ENCODE results near the gene ZFHX3.

ZFHX3 gene

GRCh38 chr16:72838951-72839350, 209.0 kb downstream of the ZFHX3 start:
- no peak for DNase-seq

- DNase-seq: no peak
Observed at GRCh38 chr16:72838586-72838910, 209.4 kb downstream of the ZFHX3 start.

GRCh38 chr16:72837846-72838585, 209.9 kb downstream of the ZFHX3 start:
- DNase-seq: no peak

- DNase-seq: no peak
Observed at GRCh38 chr16:72836985-72837384, 210.9 kb downstream of the ZFHX3 start.

GRCh38 chr16:72836181-72836580, 211.7 kb downstream of the ZFHX3 start:
- no peak for DNase-seq

GRCh38 chr16:72835086-72835485, 212.8 kb downstream of the ZFHX3 start:
- no peak for DNase-seq

- DNase-seq: no peak
Observed at GRCh38 chr16:72834499-72834898, 213.4 kb downstream of the ZFHX3 start.

- no peak for DNase-seq
Observed at GRCh38 chr16:72833969-72834368, 214.0 kb downstream of the ZFHX3 start.

- no peak for DNase-seq
Observed at GRCh38 chr16:72833482-72833881, 214.4 kb downstream of the ZFHX3 start.

GRCh38 chr16:72832621-72833248, 215.2 kb downstream of the ZFHX3 start:
- DNase-seq: peak; percentile 56

- no peak for DNase-seq
Observed at GRCh38 chr16:72829846-72830775, 217.8 kb downstream of the ZFHX3 start.

- no peak for DNase-seq
Observed at GRCh38 chr16:72827866-72828265, 220.1 kb downstream of the ZFHX3 start.

- DNase-seq: no peak
Observed at GRCh38 chr16:72825912-72826621, 221.9 kb downstream of the ZFHX3 start.

GRCh38 chr16:72824761-72825160, 223.2 kb downstream of the ZFHX3 start:
- no peak for DNase-seq

GRCh38 chr16:72824027-72824426, 223.9 kb downstream of the ZFHX3 start:
- no peak for DNase-seq

- DNase-seq: no peak
Observed at GRCh38 chr16:72821185-72821950, 226.6 kb downstream of the ZFHX3 start.

- DNase-seq: no peak
Observed at GRCh38 chr16:72819345-72819744, 228.6 kb downstream of the ZFHX3 start.

- DNase-seq: no peak
Observed at GRCh38 chr16:72818236-72818845, 229.6 kb downstream of the ZFHX3 start.

- no peak for DNase-seq
Observed at GRCh38 chr16:72815348-72816318, 232.3 kb downstream of the ZFHX3 start.

GRCh38 chr16:72814226-72814625, 233.7 kb downstream of the ZFHX3 start:
- DNase-seq: no peak

GRCh38 chr16:72812672-72813071, 235.3 kb downstream of the ZFHX3 start:
- no peak for DNase-seq

All from NCI-H345 (cell line).